PC-3 (cell line): ENCODE measurements around the gene MLST8.

Source experiments
- CTCF ChIP-seq: fragments of 300-600 bp; sonication (generic); conservative IDR thresholded peaks from 2 replicates; pipeline ENCODE4 v1.5.1; 2017; ENCODE audit warnings: antibody characterized with exemption, low read depth, mild to moderate bottlenecking, low read length
- EZH2 ChIP-seq: fragments of 300-600 bp; sonication (generic); IDR thresholded peaks from one replicate; pipeline ENCODE4 v1.6.1; 2017; ENCODE audit warnings: antibody characterized with exemption, mild to moderate bottlenecking, low read length; ENCODE audit not compliant: unreplicated experiment

DNA sequence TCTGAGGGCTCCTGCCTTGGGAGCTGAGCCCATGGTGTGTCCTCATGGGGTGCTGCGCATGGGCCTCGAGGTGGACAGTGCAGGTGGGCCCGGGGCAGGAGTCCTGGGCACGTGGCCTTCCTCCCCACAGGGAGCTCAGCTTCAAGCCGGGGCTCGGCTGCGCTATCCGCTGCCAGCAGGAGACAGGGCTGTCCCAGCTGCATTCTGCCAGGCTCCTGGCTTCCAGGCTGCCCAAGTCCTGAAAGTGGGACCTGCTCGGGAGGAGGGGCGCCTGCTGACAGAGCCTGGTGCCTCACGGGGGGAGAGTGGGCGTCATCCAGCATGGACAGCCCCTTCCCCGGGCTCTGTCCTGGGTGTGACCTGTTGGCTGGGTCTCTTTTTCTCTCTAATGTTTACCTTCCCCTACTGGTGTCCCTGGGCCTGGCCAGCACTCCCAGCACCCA, 42.6 kb upstream of the MLST8 start:
- no peak for TF ChIP-seq CTCF
- TF ChIP-seq EZH2 = no peak
